Measurements from ENCODE around the gene TUBB. TPM values are rescaled to one million over a fixed set of nuclear protein-coding genes. Genes with fewer than 3 reads are reported as not detected.

Gene TUBB
- total RNA-seq, 2 experiments from 2014 or later: 1,244 to 1,346 TPM

GRCh38 chr6:30690403-30691207 lies 29.5 kb upstream of the TUBB start, which contains the start of gene NRM:
Gene NRM, minus strand, starts transcription at chr6:30690984. Its CDS starts 10 bp downstream, at chr6:30690974.
- H3K36me3 ChIP-seq (ENCODE audit: insufficient read depth, low read length): peaks cover 7% of the 10 kb centered on the region
- H3K79me2 ChIP-seq (ENCODE audit: insufficient read depth, low read depth, low read length): peaks cover 43% of the 10 kb centered on the region
- H2AFZ ChIP-seq (ENCODE audit: low read length): peak within 1 kb of the TSS; percentile 53; the same call in 1 of the 2 replicates
- POLR2A ChIA-PET: interaction anchor here (0.6 to 6.3 kb wide), 4 partner anchors 17 to 55 kb away, joined by 3 to 71 read pairs (median 7); partner anchors contain the start of genes MDC1 and TUBB
- H4K20me1 ChIP-seq (ENCODE audit: insufficient read depth, low read length): no peaks in the 10 kb centered on the region
- H3K27ac ChIP-seq (ENCODE audit: low read depth, low read length, poor library complexity, severe bottlenecking): peak within 1 kb of the TSS; percentile 95
- BruUV-seq (replicated peaks): no TSS peak
- intact Hi-C loops (cut with micrococcal nuclease; ENCODE audit: unreplicated experiment): no loop called here
- CTCF ChIA-PET (ENCODE audit: unreplicated experiment): no interaction called here
- TF ChIP-seq CTCF (conservative IDR thresholded peaks at IDR 0.05; ENCODE audit: low read length) (no peak), EZH2phosphoT487 (IDR thresholded peaks at IDR 0.05; ENCODE audit: borderline replicate concordance, low read depth, low read length) (no peak)
- peak; percentile 84 for DNase-seq (ENCODE audit: low spot score)
- no peaks in the 10 kb centered on the region for H3K9me2 ChIP-seq (ENCODE audit: insufficient read depth, low read length)
- H3K9me3 ChIP-seq (ENCODE audit: low read length): no peaks in the 10 kb centered on the region
- peaks cover 38% of the 10 kb centered on the region for H3K4me1 ChIP-seq (ENCODE audit: insufficient read depth, low read length, poor library complexity, severe bottlenecking)
- H3K4me2 ChIP-seq (ENCODE audit: low read length): peak within 1 kb of the TSS; percentile 99
- peak within 1 kb of the TSS; percentile 95 for H3K4me3 ChIP-seq (ENCODE audit: low read depth, low read length, poor library complexity, severe bottlenecking)

GRCh38 chr6:30691208-30691847 lies 28.8 kb upstream of the TUBB start:
- Histone ChIP-seq H3K9me3 (ENCODE audit: low read length) (no peaks in the 10 kb centered on the region), H3K4me2 (ENCODE audit: low read length) (peak overlapping the region; percentile 99), H3K36me3 (ENCODE audit: insufficient read depth, low read length) (peaks cover under 1% of the 10 kb centered on the region; the same call in 1 of the 2 replicates), H2AFZ (ENCODE audit: low read length) (peak overlapping the region; percentile 53; the same call in 1 of the 2 replicates), H3K4me1 (ENCODE audit: insufficient read depth, low read length, poor library complexity, severe bottlenecking) (peaks cover 38% of the 10 kb centered on the region), H3K79me2 (ENCODE audit: insufficient read depth, low read depth, low read length) (peaks cover 35% of the 10 kb centered on the region), H4K20me1 (ENCODE audit: insufficient read depth, low read length) (no peaks in the 10 kb centered on the region), H3K9me2 (ENCODE audit: insufficient read depth, low read length) (no peaks in the 10 kb centered on the region), H3K4me3 (ENCODE audit: low read depth, low read length, poor library complexity, severe bottlenecking) (peak overlapping the region; percentile 95), H3K27ac (ENCODE audit: low read depth, low read length, poor library complexity, severe bottlenecking) (peak overlapping the region; percentile 95)
- TF ChIP-seq EZH2phosphoT487 (IDR thresholded peaks at IDR 0.05; ENCODE audit: borderline replicate concordance, low read depth, low read length): no peak
- no peak for TF ChIP-seq CTCF (conservative IDR thresholded peaks at IDR 0.05; ENCODE audit: low read length)
- ChIA-PET CTCF (ENCODE audit: unreplicated experiment) (no interaction called here), POLR2A (interaction anchor here (0.6 to 6.3 kb wide), 4 partner anchors 16 to 56 kb away, joined by 3 to 71 read pairs (median 7); partner anchors contain the start of genes MDC1 and TUBB)
- DNase-seq (ENCODE audit: low spot score): no peak
- intact Hi-C loops (cut with micrococcal nuclease; ENCODE audit: unreplicated experiment): no loop called here
- BruUV-seq (replicated peaks): no TSS peak

Measured in OCI-LY7 (cell line).